Measurements from ENCODE around the gene BOD1.
A peak's percentile ranks its signal among the peaks of the same experiment; 100 is the strongest.

The BOD1 gene

GRCh38 chr5:173638126-173639040 is 21.9 kb upstream of the BOD1 start:
- DNase-seq, result no peak

- no peak for DNase-seq
Measured at GRCh38 chr5:173637340-173637739, 20.9 kb upstream of the BOD1 start.

GRCh38 chr5:173634465-173634983 is 18.1 kb upstream of the BOD1 start:
- DNase-seq, result no peak

DNA sequence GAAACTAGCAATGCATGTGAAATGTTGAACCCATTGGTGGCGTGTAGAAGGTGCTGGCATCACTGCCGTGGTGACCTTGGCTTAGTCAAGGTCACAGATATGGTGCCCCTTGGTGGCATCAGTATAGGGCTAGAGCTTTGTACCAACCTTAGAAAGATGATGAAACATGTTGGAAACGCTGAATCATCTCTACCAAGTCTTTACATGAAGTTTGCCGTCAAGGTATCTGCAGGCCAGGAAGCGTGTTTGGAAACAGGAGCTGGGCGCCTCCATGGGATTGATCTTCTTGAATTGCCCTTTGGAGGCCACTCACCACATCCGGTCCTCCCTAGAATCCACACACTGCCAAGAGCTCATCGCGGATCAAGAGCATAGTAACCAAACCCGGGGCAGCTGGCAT is 16.9 kb upstream of the BOD1 start:
- no peak for DNase-seq

DNA sequence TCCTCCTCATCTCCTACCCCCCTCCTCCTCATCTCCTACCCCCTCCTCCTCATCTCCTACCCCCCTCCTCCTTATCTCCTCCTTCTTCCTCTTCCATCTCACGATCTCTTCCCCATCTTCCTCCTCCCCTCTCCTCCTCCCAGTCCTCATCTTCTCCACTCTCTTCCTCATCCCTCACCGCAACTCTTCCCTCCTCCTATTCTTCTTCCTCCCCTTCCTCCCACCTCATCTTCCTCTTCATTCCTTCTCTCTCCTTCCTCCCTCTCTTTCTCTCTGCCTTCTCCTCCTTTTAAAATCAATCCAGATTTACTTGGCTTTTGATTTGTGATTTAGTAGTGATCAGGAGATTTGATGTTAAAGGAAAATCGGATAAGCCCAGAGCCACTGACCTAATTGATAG is 15.0 kb upstream of the BOD1 start:
- DNase-seq, result no peak

GRCh38 chr5:173630724-173631365 is 14.4 kb upstream of the BOD1 start:
- no peak for DNase-seq

- DNase-seq, result no peak
Measured at GRCh38 chr5:173629628-173630027, 13.2 kb upstream of the BOD1 start.

DNA sequence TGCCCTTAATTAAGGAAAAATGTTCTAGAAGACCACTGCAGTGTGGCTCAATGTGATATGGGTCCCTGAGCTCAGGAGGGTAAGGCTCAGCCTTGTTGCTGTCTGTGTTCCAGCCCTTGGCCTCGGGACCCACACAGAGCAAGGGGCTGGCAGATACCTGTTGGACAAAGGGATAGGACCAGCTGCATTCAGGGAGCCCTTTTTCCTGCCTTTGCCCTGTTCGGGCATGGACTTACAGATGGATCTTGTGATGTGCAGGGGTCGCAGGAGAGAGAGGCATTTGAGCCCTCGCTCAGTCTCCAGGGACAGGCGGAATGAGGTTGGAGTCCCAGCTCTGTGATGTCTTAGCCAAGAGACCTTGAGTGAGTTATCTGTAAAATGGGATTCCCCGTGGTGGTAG is 12.1 kb upstream of the BOD1 start:
- no peak for DNase-seq

GRCh38 chr5:173627860-173628392 is 11.5 kb upstream of the BOD1 start:
- DNase-seq, result no peak

- DNase-seq, result no peak
Measured at GRCh38 chr5:173627271-173627670, 10.8 kb upstream of the BOD1 start.

GRCh38 chr5:173626505-173626820 is 10.0 kb upstream of the BOD1 start:
- DNase-seq, result no peak

DNA sequence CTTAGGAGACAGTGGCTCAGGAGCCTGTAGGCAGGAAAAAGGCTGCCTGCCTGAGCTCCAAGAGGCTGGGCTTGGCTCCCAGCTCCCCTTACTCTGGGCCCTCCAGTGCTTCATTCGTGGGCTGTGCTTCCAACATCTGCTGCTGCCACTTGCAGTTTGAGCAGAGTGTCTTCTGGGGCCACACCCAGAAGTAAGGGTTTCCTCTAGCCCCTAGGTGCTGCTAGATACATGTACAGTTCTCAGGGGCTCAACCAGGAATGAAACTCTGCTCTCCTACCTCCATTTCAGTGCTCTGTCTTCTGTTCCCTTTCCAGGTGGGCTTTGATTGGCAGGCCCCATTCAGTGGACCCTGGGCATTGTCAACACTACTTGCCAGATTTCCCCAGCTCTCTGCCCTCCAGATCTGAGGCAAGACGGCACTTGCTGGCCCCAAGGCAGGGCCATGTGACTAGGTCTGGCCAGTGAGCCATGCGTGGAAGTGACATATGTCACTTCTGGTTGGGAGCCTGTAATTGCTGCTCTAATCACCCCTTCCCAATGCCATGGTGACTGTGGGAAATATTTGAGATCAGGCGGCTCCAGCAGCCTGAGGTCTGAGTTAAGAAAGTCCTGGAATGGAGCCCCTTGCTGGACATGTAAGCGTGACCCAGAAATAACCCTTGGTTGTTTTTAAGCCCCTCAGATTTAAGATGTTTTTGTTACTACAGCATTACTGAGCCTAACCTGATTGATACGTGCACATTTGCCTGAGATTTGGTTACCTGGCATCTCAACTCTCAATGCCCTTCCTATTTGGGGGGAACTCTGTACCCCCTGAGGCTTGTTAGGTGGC is 9.4 kb upstream of the BOD1 start:
- no peak for DNase-seq

DNA sequence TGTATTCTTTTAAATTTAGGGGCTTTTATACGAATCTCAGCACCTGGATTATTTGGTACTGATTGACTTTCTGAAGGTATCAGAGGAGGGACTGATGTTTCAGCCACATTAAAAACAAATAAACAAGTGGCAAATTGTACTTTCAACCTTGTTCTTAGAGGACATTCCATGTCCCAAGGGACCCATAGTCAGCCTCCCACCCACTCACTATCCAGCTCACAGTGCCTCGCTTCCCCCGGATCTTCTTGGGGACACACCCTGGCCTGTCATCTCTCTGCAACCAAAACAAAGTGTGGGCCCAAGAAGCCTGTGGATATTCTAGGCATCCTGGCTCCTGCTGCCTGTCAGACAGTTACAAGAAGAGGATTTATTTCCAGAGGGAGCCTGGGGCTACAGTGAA is 8.8 kb upstream of the BOD1 start:
- DNase-seq, result no peak

- no peak for DNase-seq
Measured at GRCh38 chr5:173624282-173624681, 7.8 kb upstream of the BOD1 start.

DNA sequence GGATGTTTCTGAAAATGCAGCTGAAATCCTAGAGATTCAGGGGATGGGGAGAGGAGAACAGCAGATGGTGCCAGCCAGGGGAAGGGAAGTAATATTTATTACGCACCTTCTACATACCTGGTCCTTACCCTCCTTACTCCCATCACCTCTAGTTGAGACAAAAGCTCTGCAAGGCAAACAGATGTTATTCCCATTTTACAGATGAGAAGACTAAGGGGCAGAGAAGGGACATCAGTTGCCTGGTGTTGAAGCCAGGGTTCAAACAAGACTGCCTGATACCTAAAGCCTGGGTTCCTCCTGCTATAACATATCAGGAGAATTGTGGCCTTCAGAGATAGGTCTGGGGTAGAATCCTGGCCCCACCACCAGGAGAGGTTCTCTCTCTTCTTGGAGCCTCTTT is 7.3 kb upstream of the BOD1 start:
- DNase-seq, result no peak

DNA sequence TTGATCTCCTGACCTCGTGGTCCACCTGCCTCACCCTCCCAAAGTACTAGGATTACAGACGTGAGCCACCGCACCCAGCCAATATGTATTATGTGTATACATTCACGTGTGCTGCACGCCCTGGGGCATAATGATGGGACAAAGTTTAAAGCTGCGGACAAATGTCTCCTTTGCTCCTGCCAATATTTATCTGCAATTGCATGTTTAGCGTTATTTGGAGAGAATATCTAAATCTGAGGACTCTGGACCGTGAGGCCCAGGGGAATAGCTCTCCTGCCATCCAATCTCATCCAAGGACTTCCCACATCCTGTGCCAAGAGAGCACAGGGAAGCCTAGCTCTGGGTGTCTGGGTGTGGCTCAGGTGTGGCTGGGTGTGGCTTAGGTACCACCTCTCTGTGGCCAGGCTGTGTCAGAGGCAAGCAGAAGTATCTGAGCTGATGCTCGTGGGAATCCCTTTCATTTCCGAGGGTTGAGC is 6.9 kb upstream of the BOD1 start:
- DNase-seq, result no peak

- no peak for DNase-seq
Measured at GRCh38 chr5:173622183-173623047, 6.0 kb upstream of the BOD1 start.

GRCh38 chr5:173620784-173621183 is 4.3 kb upstream of the BOD1 start:
- DNase-seq, result no peak

- peak; percentile 28 for DNase-seq
Measured at GRCh38 chr5:173618927-173619519, 2.6 kb upstream of the BOD1 start.

DNA sequence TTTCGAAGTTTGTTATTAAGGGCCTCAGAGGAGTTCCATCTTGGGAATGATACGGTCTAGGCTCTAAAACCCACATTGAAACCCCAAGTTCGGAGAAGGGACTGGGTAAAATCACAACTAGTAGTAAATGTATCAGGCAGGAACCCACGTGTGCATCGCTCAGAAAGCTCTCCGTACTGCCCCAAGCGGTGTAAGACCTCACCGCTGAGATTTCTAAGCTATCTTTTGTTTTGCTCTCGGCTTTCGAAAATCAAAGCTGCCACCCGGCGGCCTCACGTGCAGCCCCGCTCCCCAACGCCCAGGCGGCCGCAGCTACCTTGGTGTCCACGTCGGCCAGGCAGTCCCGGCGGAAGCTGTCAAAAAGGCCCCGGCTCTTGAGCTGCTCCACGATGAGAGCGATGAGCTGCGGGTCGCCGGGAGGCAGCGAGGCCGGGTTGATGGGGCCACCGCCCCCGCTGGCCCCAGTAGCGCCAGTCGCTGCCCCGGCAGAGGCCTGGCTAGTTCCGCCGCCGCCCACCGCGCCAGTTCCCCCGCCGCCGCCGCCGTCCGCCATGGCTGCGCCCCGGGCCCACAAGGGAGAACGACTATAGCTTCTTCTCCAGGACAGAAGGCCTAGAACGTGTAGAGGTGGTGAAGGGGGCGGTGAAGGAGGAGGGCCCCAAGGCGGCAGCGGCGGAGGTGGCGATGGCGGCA is 420 bp downstream of the BOD1 start:
- DNase-seq, result peak; percentile 76

DNA sequence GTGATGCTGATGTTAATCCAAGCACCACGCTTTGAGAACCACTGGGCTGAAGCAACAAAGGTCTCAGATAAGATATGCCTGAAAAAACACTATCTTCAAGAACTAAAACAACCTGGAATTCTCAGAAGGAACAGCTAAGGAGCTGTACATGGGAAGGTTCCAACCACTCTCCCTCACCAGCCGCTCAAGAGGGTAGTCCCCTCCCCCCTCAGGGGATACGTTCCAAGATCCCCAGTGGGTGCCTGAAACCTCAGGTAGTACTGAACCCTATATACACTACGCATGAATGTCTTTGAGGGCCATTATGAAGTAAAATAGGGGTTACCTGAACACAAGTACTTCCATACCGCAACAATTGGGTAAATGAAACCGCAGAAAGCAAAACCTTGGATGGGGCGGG is 1.9 kb downstream of the BOD1 start:
- DNase-seq, result no peak
